Smooth muscle cell (in vitro differentiated cells): Measurements from ENCODE around the gene MN1. TPM values are rescaled to one million over a fixed set of nuclear protein-coding genes. Genes with fewer than 3 reads are reported as not detected.

Experiments used
- DNase-seq: peaks from one replicate; lab custom pipeline; 2025; ENCODE audit not compliant: unreplicated experiment; lab: John Stamatoyannopoulos, UW
- H2AFZ ChIP-seq: fragments of 200-600 bp; sonication (generic); 2 replicates; pipeline ENCODE4 v1.6.0; 2016; ENCODE audit warnings: antibody characterized with exemption, low read depth, mild to moderate bottlenecking
- H3F3A ChIP-seq: fragments of 200-600 bp; sonication (generic); 2 replicates; pipeline ENCODE4 v1.6.0; 2017; ENCODE audit warnings: antibody characterized with exemption, low read depth
- H3K27ac ChIP-seq: fragments of 200-600 bp; sonication (generic); 2 replicates; pipeline ENCODE4 v1.5.1; 2016; ENCODE audit warnings: low read depth, mild to moderate bottlenecking
- H3K27me3 ChIP-seq: fragments of 200-600 bp; sonication (generic); 2 replicates; pipeline ENCODE4 v1.6.1; 2016; ENCODE audit warnings: low read depth, mild to moderate bottlenecking
- H3K36me3 ChIP-seq: fragments of 200-600 bp; sonication (generic); 2 replicates; pipeline ENCODE4 v1.5.1; 2016; ENCODE audit warnings: low read depth
- H3K4me1 ChIP-seq: fragments of 200-600 bp; sonication (generic); 2 replicates; pipeline ENCODE4 v1.5.1; 2016; ENCODE audit warnings: low read depth
- H3K4me2 ChIP-seq: fragments of 200-600 bp; sonication (generic); 2 replicates; pipeline ENCODE4 v1.6.0; 2016; ENCODE audit warnings: mild to moderate bottlenecking
- H3K4me3 ChIP-seq: fragments of 200-600 bp; sonication (generic); 2 replicates; pipeline ENCODE4 v1.5.1; 2016; ENCODE audit warnings: mild to moderate bottlenecking
- H3K79me2 ChIP-seq: fragments of 200-600 bp; sonication (generic); 2 replicates; pipeline ENCODE4 v1.6.0; 2016; ENCODE audit warnings: low read depth, mild to moderate bottlenecking
- H3K9ac ChIP-seq: fragments of 200-600 bp; sonication (generic); 2 replicates; pipeline ENCODE4 v1.6.0; 2016; ENCODE audit warnings: low read depth
- H3K9me3 ChIP-seq: fragments of 200-600 bp; sonication (generic); replicated peaks from 2 replicates; pipeline ENCODE4 v1.5.1; 2016; ENCODE audit warnings: low read depth
- H4K20me1 ChIP-seq: fragments of 200-600 bp; sonication (generic); 2 replicates; pipeline ENCODE4 v1.6.0; 2016; ENCODE audit warnings: low read depth
- WGBS: methylation state at CpG from one replicate; pipeline ENCODE4 v1.1.7; 2016; ENCODE audit warnings: low lambda C conversion rate; 5-methylcytosine and 5-hydroxymethylcytosine counted together
- polyA plus RNA-seq: library from polyadenylated mRNA; unstranded; fragments of >200 nt; fragmentation: Nextera tagmentation; extraction: Ambion mirVana; gene quantifications from 2 replicates; pipeline ENCODE4 v1.2.1, GENCODE V29; 2016
- total RNA-seq: library from RNA; depleted of rRNA; stranded (reverse); fragments of >200 nt; gene quantifications from 2 replicates; pipeline ENCODE4 v1.2.3, GENCODE V29; 2014
- TF ChIP-seq, protein P1 (sequence below): fragments of 200-600 bp; sonication (generic); IDR thresholded peaks from 2 replicates; pipeline ENCODE4 v1.5.1; 2017; ENCODE audit warnings: borderline replicate concordance, mild to moderate bottlenecking, antibody characterized with exemption; ENCODE audit not compliant: insufficient read depth, poor library complexity, severe bottlenecking

MN1 gene
- total and polyA plus RNA-seq, 2 experiments from 2014 or later, result 0.98 to 3.3 TPM

DNA sequence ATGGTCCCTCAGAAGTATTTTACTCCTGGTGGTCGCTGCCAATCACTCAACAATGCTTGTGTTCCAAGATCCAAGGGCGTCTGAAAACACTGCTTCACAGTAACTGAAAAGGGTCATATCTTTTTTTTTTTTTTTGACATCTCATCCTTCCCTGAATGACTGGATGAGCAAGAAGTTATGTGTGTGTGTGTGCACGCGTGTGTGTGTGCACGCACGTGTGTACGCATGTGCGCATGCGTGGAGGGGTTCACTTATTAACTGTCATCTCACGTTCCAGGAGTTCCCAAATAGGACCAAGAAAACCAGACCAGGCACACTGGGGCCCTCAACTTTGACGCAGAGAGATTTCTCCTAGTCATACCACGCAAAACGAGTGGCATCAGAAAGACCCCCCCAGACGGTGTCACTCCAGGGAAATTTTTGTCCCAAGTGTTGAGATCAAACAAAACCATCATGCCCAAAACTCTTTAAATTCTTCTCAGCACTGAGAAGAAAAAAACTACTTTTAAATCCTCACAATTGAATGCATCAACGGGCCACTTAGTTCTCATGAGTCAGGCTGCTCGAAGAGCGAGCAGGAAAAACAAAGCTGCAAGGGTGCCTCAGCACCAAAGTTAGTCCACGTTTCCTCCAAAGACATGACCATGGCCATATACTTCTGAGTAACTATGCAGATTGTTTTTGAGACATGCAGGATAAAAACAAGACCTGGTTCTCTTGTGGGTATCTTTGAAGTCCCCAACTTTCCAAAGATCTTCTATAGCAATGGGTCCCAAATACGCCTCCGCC, 12.9 kb downstream of the MN1 start:
- no peaks in the 10 kb centered on the region for H3F3A ChIP-seq
- TF ChIP-seq, protein P1, sequence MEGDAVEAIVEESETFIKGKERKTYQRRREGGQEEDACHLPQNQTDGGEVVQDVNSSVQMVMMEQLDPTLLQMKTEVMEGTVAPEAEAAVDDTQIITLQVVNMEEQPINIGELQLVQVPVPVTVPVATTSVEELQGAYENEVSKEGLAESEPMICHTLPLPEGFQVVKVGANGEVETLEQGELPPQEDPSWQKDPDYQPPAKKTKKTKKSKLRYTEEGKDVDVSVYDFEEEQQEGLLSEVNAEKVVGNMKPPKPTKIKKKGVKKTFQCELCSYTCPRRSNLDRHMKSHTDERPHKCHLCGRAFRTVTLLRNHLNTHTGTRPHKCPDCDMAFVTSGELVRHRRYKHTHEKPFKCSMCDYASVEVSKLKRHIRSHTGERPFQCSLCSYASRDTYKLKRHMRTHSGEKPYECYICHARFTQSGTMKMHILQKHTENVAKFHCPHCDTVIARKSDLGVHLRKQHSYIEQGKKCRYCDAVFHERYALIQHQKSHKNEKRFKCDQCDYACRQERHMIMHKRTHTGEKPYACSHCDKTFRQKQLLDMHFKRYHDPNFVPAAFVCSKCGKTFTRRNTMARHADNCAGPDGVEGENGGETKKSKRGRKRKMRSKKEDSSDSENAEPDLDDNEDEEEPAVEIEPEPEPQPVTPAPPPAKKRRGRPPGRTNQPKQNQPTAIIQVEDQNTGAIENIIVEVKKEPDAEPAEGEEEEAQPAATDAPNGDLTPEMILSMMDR, result no peak
- no peak overlapping the region for H3K9ac ChIP-seq
- peaks cover 23% of the 10 kb centered on the region for H4K20me1 ChIP-seq
- H3K27ac ChIP-seq, result no peak overlapping the region
- H3K79me2 ChIP-seq, result no peaks in the 10 kb centered on the region
- no peak overlapping the region for H2AFZ ChIP-seq
- no peaks in the 10 kb centered on the region for H3K9me3 ChIP-seq
- H3K4me1 ChIP-seq, result peaks cover 52% of the 10 kb centered on the region
- no peak overlapping the region for H3K4me3 ChIP-seq
- H3K4me2 ChIP-seq, result no peak overlapping the region
- WGBS, result 90% methylated on average over 20 of the region's 20 CpGs
- DNase-seq, result no peak
- H3K36me3 ChIP-seq, result no peaks in the 10 kb centered on the region
- no peaks in the 10 kb centered on the region for H3K27me3 ChIP-seq

DNA sequence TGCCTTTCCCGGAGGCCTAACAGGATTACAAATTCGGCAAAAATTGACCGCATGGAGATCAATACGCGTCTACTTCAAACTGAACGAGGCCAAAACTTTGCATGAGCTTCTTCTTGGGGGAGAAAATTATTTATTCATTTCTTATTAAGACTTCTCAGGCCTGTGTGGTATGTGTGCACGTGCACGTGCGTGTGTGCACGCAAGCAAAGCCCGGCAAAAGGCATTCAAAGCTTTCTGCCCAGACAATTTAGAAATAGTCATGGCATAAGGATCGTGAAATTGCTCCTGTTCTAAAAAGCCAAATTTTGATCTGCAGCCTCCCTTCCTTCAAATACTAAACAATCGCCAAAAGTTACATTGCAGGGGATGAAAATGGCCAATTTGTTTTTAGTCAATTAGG, 14.6 kb downstream of the MN1 start:
- no peaks in the 10 kb centered on the region for H3K9me3 ChIP-seq
- peaks cover 21% of the 10 kb centered on the region for H4K20me1 ChIP-seq
- no peak overlapping the region for H3K4me2 ChIP-seq
- H2AFZ ChIP-seq, result no peak overlapping the region
- H3K9ac ChIP-seq, result no peak overlapping the region
- H3K4me1 ChIP-seq, result peaks cover 38% of the 10 kb centered on the region
- H3K27ac ChIP-seq, result no peak overlapping the region
- H3F3A ChIP-seq, result no peaks in the 10 kb centered on the region
- DNase-seq, result no peak
- H3K36me3 ChIP-seq, result no peaks in the 10 kb centered on the region
- WGBS, result 99% methylated on average over 13 of the region's 13 CpGs
- TF ChIP-seq, protein P1, result no peak
- no peaks in the 10 kb centered on the region for H3K79me2 ChIP-seq
- no peak overlapping the region for H3K4me3 ChIP-seq
- H3K27me3 ChIP-seq, result no peaks in the 10 kb centered on the region

- DNase-seq, result no peak
- Histone ChIP-seq H3F3A (no peaks in the 10 kb centered on the region), H3K36me3 (no peaks in the 10 kb centered on the region), H2AFZ (no peak overlapping the region), H3K4me2 (no peak overlapping the region), H3K4me3 (no peak overlapping the region), H3K27me3 (no peaks in the 10 kb centered on the region), H3K27ac (no peak overlapping the region), H3K4me1 (peaks cover 33% of the 10 kb centered on the region), H3K9me3 (no peaks in the 10 kb centered on the region), H3K79me2 (no peaks in the 10 kb centered on the region), H3K9ac (no peak overlapping the region), H4K20me1 (peaks cover 18% of the 10 kb centered on the region)
- TF ChIP-seq, protein P1, result no peak
- 85% methylated on average over 14 of the region's 14 CpGs for WGBS
Observed at GRCh38 chr22:27786291-27786932, 15.1 kb downstream of the MN1 start.
